Motor neuron (in vitro differentiated cells): ENCODE measurements around the gene FEN1. TPM values are rescaled to one million over a fixed set of nuclear protein-coding genes. Genes with fewer than 3 reads are reported as not detected.

Experiments
- ATAC-seq, 8 experiments: fragments of 200-7000 bp; cut with Tn5 transposase; replicated peaks in 6 of 8; 2 replicates each; pipeline ENCODE4 v1.8.0; 2021; ENCODE audit warnings: mild to moderate bottlenecking in 8 of 8, moderate library complexity in 8 of 8
- H3K27ac ChIP-seq, 2 donors: fragments of 250-450 bp; sonication (Bioruptor Pico); 2 replicates each; pipeline ENCODE4 v1.9.0; 2021; ENCODE audit warnings: antibody characterized with exemption in 2 of 2, mild to moderate bottlenecking in 2 of 2, moderate library complexity in 1 of 2
- H3K4me1 ChIP-seq, 2 donors: fragments of 250-450 bp; sonication (Bioruptor Pico); replicated peaks in 1 of 2; 2 replicates each; pipeline ENCODE4 v1.6.1; 2021; ENCODE audit warnings: antibody characterized with exemption in 2 of 2, mild to moderate bottlenecking in 2 of 2, moderate library complexity in 1 of 2
- H3K4me3 ChIP-seq, 5 donors: fragments of 250-450 bp; sonication (Bioruptor Pico); 2 replicates each; pipeline ENCODE4 v1.9.0; 2021; ENCODE audit warnings: antibody characterized with exemption in 5 of 5, mild to moderate bottlenecking in 5 of 5, moderate library complexity in 4 of 5
- whole genome bisulfite sequencing, 10 experiments: fragments of 450-650 bp; shearing (Covaris generic); methylation state at CpG; one replicate each; pipeline ENCODE4 v1.0.0; 2022; 5-methylcytosine and 5-hydroxymethylcytosine counted together
- in situ Hi-C, 9 experiments: fragments of 400-800 bp; cut with MboI; loops; one replicate each; pipeline ENCODE4 v1.15.0; 2021; ENCODE audit warnings: low sequenced_read_pairs in 9 of 9, low pct_unique_long_range_greater_than_20kb in 2 of 9; ENCODE audit not compliant: unreplicated experiment in 9 of 9
- total RNA-seq, 8 experiments: library from RNA; unstranded; fragments of 300-600 nt; gene quantifications; 2 replicates each; pipeline versions ENCODE4 v1.2.3 to v1.2.4, GENCODE V29; 2022

The FEN1 gene
- total RNA-seq, 8 experiments from 2014 or later, result 7.5 to 59.0 (median 16.6) TPM

DNA sequence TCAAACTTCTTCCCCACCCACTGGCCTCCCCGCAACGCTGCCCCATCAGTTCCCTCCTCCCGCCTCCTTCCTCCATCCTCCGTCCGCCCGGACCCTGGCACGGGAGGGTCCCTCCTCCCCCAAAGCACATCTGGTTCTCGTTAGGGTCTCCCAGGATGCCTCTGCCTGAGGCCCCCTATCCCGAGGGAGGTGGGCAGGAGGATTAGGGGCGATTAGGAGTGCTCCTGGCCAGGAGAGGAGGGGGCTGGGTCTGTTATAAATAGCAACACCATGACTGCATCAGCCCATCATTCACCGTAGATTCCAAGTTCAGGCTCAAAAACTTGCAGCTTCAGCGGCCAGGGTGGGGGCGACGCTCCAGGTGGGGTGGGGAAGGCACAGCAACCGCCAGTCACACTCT is 29.9 kb upstream of the FEN1 start:
- Histone ChIP-seq H3K4me3 (no peak overlapping the region), H3K27ac (peak overlapping the region in 1 of 2 donors; percentile 30), H3K4me1 (peaks cover 18 to 40% of the 10 kb centered on the region in 2 donors)
- ATAC-seq, result peak in 6 of 8 experiments; percentile 11 to 56 (median 42)
- WGBS, 10 experiments, result 0 to 40% methylated on average over 1 of the region's 15 CpGs; no CpG with 5 or more reads in 8 of the 10 experiments
- in situ Hi-C loops, result no loop called here

DNA sequence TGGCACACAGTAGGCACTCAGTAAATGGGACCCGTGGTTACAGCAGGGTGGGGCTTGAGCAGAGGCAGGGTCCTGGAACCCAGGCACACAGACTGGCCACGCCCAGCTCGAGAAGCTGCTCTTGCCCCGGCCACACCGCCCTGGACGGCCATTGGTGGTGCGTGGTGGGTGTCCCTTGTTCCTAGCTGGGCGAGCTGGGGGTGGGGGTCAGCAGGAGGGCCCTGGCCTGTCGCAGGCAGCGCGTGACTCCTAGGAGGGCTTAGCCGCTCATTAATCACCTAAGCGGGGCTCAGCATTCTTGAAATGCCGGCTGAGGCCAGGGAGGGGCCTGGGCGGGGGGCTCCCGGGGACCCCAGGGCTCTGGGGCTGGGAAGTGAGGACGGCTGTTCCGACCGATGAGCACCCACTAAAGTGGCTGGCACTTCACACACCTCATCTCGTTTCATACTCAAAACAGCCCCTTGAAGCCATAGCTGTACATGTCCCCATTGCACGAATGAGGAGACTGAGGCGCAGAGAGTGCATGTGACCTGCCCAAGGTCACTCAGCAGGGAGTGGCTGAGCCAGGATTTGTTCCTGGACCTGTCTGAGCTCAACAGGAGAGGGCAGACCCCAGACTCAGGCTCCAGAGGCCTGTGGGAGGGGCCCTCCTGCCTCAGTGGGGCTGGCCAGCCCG is 28.6 kb upstream of the FEN1 start:
- ATAC-seq, result no peak
- in situ Hi-C loops, result no loop called here
- H3K4me1 ChIP-seq, result peaks cover 18 to 40% of the 10 kb centered on the region in 2 donors

DNA sequence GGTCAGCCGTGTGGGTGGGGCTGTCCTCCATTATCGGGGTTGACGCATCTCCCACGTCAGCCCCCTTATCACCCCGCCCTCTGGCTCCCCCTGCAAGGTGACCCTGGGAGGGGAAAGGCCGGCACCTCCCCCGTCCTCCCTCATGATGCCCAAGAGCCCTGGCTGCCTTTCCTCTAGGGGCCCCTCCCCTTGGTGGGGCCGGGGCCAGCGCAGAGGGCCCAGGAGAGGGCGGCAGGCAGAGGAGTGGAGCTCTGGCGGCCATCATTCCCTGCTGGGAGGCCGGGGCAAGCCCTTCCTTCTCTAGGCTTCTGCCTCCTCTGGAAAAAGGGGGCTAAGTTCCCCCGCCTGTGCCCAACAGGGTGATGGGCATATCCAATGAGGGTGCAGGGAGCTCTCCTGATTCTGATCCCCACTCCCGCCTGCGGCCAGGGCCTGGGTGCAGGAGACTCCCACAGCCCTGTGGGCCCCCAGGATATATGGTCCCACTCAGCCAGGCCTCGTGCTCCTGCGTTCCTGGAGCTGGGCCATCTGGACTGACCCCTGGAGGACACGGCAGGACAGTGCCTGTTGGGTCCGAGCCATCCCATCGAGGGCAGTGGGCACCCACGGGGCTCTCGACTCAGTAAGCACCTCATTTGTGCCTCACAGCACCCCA is 28.0 kb upstream of the FEN1 start:
- in situ Hi-C loops, result no loop called here
- Histone ChIP-seq H3K27ac (peak overlapping the region in 1 of 2 donors; percentile 18), H3K4me1 (peaks cover 18 to 45% of the 10 kb centered on the region in 2 donors), H3K4me3 (no peak overlapping the region)
- 40 to 80% (median 68%) methylated on average over 1 to 5 of the region's 22 CpGs; no CpG with 5 or more reads in 6 of the 10 experiments for WGBS, 10 experiments
- peak in 3 of 8 experiments; percentile 11 to 34 (median 21) for ATAC-seq

More for the DNA sequence above, 28.6 kb upstream of the FEN1 start:
- WGBS, 10 experiments, result 20% methylated on average over 1 of the region's 23 CpGs; no CpG with 5 or more reads in 9 of the 10 experiments
- H3K4me3 ChIP-seq, result no peak overlapping the region
- no peak overlapping the region for H3K27ac ChIP-seq

DNA sequence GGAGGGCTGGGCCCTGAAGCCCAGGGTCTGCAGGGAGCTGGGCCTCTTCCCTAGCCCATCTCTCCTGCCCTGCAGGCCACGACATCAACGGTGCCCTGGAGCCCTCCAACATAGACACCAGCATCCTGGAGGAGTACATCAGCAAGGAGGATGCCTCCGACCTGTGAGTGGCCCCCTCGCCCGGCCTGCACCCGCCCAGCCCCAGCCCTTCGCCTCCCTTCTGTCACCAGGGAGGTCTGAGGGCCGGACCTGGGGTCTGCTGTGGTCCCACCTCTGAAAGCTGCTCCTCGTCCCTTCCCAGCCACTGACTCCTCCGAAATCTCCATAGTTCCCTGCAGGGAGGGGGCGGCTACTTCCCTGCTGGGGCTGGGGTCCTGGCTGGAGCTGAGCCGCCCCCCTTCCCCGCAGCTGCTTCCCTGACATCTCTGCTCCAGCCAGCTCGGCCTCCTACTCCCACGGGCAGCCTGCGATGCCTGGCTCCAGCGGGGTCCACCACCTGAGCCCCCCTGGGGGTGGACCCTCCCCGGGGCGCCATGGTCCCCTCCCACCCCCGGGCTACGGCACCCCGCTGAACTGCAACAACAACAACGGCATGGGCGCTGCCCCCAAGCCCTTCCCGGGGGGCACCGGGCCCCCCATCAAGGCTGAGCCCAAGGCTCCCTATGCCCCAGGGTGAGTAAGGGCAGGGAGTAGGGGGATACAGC is 27.0 kb upstream of the FEN1 start:
- WGBS, 10 experiments, result no CpG with 5 or more reads among the region's 26 CpGs
- ATAC-seq, result peak in 4 of 8 experiments; percentile 5 to 28 (median 13)
- in situ Hi-C loops, result no loop called here
- Histone ChIP-seq H3K4me1 (peaks cover 18 to 47% of the 10 kb centered on the region in 2 donors), H3K27ac (peak overlapping the region in 1 of 2 donors; percentile 53), H3K4me3 (no peak overlapping the region)

DNA sequence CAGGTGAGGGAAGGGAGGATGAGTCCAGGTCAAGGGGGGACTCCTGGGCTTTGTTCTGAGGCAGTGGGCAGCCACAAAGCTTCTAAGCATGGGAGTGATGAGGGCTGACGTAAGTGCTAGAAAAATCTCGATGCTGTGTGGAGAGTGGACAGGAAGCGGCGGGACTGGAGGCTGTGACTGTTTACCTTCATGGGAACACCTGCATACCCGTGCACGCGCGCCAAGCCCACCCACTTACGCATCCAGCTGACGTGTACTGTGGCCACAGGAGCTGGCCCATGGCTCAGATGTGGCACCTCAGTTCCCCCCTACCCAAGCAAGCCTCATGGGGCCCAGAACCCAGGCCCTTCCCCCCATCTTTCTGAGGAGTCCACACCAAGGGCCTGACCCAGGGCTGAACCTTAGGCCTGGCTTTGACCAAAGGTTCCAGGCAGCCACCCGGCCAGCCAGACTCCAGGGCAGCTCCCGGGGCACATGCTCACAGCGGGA is 26.3 kb upstream of the FEN1 start:
- 40 to 80% (median 66%) methylated on average over 1 to 3 of the region's 13 CpGs; no CpG with 5 or more reads in 6 of the 10 experiments for WGBS, 10 experiments
- H3K4me3 ChIP-seq, result no peak overlapping the region
- peak in 1 of 8 experiments; percentile 5 for ATAC-seq
- H3K27ac ChIP-seq, result no peak overlapping the region
- in situ Hi-C loops, result no loop called here
- H3K4me1 ChIP-seq, result peaks cover 18 to 40% of the 10 kb centered on the region in 2 donors

DNA sequence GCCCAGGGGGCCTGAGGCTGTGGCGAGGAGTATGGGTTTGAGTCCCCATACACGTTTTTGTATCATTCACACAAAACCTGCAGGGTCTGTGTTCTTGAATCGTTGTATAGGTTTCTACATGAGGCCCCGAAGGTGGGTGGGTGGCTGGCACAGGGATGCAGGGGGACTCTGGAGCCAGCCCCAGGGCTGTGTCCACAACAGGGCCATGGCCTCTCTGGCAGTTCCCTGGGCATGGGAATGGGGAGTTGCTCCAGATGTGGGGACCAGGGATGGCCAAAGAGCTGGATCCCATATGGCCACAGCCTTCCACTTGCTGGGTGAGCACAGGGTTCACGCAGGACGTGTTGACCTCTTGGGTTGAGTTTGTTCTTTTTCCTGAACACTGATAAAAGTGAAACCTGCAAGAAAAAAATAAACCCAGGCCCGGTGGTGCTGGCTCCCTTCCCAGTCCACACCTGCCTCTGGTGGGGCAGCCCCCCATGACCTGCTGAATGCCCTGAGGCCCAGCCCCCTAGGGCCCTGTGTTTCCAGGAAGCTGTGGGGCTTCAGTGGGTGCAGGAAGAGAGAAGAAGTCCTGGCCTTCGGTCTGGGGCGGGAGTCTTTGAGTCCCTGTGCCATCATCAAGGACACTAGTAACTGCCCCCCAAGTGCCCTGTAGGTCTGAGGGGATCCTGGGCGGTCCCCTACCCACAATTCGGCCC is 24.2 kb upstream of the FEN1 start:
- Histone ChIP-seq H3K27ac (no peak overlapping the region), H3K4me3 (no peak overlapping the region), H3K4me1 (peaks cover 22 to 46% of the 10 kb centered on the region in 2 donors)
- in situ Hi-C loops, result no loop called here
- ATAC-seq, result no peak
- WGBS, 10 experiments, result 42 to 100% (median 62%) methylated on average over 1 to 3 of the region's 11 CpGs; no CpG with 5 or more reads in 4 of the 10 experiments

DNA sequence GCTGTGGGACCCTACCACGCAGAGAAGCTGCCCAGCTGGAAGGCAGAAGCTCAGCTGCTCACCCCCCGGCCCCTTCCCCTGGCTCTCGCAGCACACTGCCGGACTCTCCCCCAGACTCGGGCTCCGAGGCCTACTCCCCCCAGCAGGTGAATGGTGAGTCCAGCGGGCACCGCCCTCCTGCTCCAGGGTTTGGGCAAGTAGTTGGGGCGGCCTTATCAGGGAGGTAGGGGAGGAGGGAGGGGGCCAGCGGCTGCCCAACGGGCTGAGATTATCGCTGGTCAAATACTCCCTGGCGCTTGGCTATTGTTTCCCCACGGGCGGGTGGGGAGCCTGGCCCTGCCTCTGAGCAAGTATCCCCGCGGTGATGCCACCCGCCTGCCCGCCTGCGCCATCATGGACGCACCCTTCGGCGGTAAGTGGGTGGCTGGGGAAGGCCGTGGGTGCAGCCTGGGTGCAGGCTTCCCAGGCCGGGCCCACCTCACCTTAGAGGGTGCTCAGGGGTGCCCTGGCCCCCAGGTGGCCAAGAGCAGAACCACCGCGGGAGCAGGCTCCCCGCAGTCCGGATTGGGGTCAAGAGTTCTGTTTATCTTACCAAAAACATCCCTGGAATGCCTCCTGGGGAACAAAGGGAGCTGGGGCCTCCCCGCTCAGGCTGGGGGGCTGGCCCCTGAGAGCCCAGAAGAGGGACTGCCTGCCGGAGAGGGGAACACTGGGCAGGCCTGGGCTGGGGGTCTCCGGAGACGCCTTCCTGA is 23.4 kb upstream of the FEN1 start:
- ATAC-seq, result peak in 3 of 8 experiments; percentile 2 to 6 (median 6)
- Histone ChIP-seq H3K4me3 (no peak overlapping the region), H3K4me1 (peaks cover 24 to 51% of the 10 kb centered on the region in 2 donors), H3K27ac (no peak overlapping the region)
- WGBS, 10 experiments, result 50 to 100% (median 78%) methylated on average over 2 to 5 of the region's 33 CpGs; no CpG with 5 or more reads in 5 of the 10 experiments
- in situ Hi-C loops, result no loop called here

DNA sequence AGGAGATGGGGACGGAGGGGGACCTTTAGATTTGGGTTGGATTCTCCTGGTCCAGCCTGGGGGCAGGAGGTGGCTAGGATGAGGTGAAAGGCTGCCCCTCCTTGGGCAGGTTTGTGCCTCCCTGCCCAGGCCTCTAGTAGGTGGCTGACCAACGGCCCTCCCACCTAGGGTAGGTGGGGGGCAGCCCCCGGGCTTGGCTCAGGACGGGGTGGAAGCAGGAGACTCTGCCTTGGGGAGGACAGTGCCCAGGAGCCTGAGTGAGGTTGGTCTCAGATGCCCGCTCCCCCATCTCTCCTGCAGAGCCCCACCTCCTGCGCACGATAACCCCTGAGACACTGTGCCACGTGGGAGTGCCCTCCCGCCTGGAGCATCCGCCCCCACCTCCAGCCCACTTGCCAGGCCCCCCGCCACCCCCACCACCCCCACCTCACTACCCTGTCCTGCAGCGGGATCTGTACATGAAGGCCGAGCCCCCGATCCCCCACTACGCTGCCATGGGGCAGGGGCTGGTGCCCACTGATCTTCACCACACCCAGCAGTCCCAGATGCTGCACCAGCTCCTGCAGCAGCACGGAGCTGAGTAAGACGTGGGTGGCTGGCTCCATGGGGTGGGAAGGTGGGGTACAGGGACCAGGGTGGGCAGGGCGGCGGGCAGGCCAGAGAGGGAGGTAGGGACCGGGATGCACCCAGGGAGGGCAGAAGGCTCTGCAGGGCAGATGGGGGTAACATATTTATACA is 22.6 kb upstream of the FEN1 start:
- 20 to 100% (median 80%) methylated on average over 1 of the region's 20 CpGs; no CpG with 5 or more reads in 7 of the 10 experiments for WGBS, 10 experiments
- no peak overlapping the region for H3K27ac ChIP-seq
- no peak for ATAC-seq

DNA sequence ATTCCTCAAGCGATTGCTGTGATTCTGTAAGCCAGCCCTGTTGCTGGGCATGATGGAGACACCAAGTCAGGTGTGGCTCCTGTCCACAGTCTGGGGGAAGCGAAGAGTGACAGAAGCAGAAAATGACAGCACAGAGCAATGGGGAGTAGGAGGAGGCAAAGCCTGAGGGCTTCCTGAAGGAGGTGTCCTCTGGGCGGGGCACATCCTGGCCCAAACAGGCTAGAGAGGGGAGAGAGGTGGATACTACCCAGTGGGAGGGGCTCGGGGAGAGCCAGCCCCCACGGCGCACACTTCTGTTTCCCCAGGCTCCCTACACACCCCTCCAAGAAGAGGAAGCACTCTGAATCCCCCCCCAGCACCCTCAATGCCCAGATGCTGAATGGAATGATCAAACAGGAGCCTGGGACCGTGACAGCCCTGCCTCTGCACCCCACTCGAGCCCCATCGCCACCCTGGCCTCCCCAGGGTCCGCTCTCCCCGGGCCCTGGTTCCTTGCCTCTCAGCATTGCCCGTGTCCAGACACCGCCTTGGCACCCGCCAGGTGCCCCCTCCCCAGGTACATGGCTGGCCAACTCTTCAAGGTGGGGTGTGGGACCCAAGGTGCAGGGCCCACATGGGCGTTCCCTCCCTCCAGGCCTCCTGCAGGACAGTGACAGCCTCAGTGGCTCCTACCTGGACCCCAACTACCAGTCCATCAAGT is 21.4 kb upstream of the FEN1 start:
- peak in 1 of 8 experiments; percentile 2 for ATAC-seq
- Histone ChIP-seq H3K4me1 (peaks cover 11 to 40% of the 10 kb centered on the region in 2 donors), H3K27ac (no peak overlapping the region), H3K4me3 (no peak overlapping the region)
- in situ Hi-C loops, result no loop called here
- 71 to 100% (median 72%) methylated on average over 1 to 2 of the region's 15 CpGs; no CpG with 5 or more reads in 7 of the 10 experiments for WGBS, 10 experiments

More for the DNA sequence above, 22.6 kb upstream of the FEN1 start:
- Histone ChIP-seq H3K4me3 (no peak overlapping the region), H3K4me1 (peaks cover 20 to 47% of the 10 kb centered on the region in 2 donors)
- in situ Hi-C loops, result no loop called here

DNA sequence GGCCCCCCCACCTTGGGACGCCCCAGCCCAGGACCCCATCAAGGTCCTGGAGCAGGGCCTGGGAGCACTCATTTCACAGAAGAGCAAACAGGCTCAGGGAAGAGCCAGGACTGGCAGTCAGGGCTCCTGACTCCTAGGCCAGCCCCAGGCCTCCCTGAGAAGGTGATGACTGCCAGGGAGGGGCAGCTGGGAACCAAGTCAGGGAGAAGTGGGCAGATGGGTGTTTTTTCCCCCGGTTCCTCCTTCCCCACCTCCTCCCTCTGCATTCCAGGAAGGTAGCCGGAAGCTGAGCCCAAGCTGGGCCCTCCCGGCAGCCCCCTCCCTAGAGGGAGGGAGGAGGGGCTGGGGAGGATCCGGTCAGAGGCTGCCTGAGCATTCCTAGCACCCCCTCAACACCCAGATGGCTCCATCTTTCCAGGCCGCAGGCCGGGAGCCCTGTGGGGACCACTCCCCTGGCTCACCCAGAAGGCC is 20.7 kb upstream of the FEN1 start:
- 10% methylated on average over 2 of the region's 7 CpGs; no CpG with 5 or more reads in 9 of the 10 experiments for WGBS, 10 experiments
- Histone ChIP-seq H3K4me1 (peaks cover 11 to 40% of the 10 kb centered on the region in 2 donors), H3K4me3 (no peak overlapping the region), H3K27ac (peak overlapping the region; percentile 16 to 37)
- in situ Hi-C loops, result no loop called here
- peak in 7 of 8 experiments; percentile 2 to 71 (median 56) for ATAC-seq

DNA sequence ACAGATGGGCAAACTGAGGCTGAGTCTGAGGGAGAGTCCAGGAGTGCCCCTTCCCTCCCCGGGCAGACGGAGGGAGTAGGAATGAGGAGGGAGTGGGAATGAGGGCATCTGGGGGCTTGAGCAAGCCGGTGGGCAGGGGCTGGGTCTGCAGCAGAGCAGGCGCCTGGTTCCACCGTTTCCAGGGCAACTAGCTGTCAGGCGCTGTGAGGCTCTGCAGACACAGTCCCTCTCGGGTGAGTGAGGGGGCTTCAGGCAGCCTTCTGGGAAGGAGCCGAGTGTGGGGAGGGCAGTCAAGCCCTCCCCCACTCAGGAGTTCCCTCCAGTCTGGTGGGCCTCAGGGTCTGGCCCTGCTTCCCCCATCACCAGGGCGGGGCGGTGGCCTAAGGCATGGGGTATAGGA is 19.4 kb upstream of the FEN1 start:
- in situ Hi-C loops, result no loop called here
- peak in 5 of 8 experiments; percentile 18 to 66 (median 46) for ATAC-seq
- H3K4me1 ChIP-seq, result peaks cover 11 to 43% of the 10 kb centered on the region in 2 donors
- H3K27ac ChIP-seq, result no peak overlapping the region
- no peak overlapping the region for H3K4me3 ChIP-seq
- WGBS, 10 experiments, result 0 to 80% (median 50%) methylated on average over 1 to 2 of the region's 10 CpGs; no CpG with 5 or more reads in 6 of the 10 experiments
